ENCODE results near the gene TIMP4. TPM values are rescaled to one million over a fixed set of nuclear protein-coding genes. Genes with fewer than 3 reads are reported as not detected.

The TIMP4 gene
- total RNA-seq, 1 experiment from 2014 or later = not detected

GRCh38 chr3:12178091-12178820, 19.5 kb upstream of the TIMP4 start:
- Mint-ChIP-seq H3K36me3 (ENCODE audit: insufficient read depth, unreplicated experiment) (no peaks in the 10 kb centered on the region), H3K9me3 (ENCODE audit: unreplicated experiment) (peaks cover 10% of the 10 kb centered on the region), H3K27me3 (ENCODE audit: insufficient read depth, unreplicated experiment) (no peaks in the 10 kb centered on the region), H3K27ac (ENCODE audit: low read depth, unreplicated experiment) (no peak overlapping the region), H3K4me1 (ENCODE audit: insufficient read depth, unreplicated experiment) (peaks cover 29% of the 10 kb centered on the region), H3K4me3 (ENCODE audit: unreplicated experiment) (no peak overlapping the region)
- POLR2A ChIA-PET = interaction anchor here (0.7 to 1.8 kb wide), 3 partner anchors 27 to 1959 kb away, joined by 3 to 4 read pairs (median 4); no protein-coding TSS in a partner anchor
- intact Hi-C loops (cut with micrococcal nuclease) = loop anchor here (2.0 to 5.0 kb wide), 2 partner anchors 17 to 109 kb away; partner anchors contain the start of gene PPARG
- TF ChIP-seq CTCF (IDR thresholded peaks at IDR 0.05; ENCODE audit: unreplicated experiment) = no peak
- BruUV-seq (replicated peaks) = no TSS peak
- peak; percentile 80 for DNase-seq (ENCODE audit: unreplicated experiment)
- CTCF ChIA-PET = interaction anchor here (0.8 to 9.0 kb wide), 11 partner anchors 9 to 818 kb away, joined by 3 to 279 read pairs (median 6); partner anchors contain the start of gene TSEN2

GRCh38 chr3:12177126-12177525, 18.4 kb upstream of the TIMP4 start:
- no peak for TF ChIP-seq CTCF (IDR thresholded peaks at IDR 0.05; ENCODE audit: unreplicated experiment)
- no TSS peak for BruUV-seq (replicated peaks)
- H3K27ac Mint-ChIP-seq (ENCODE audit: low read depth, unreplicated experiment) = no peak overlapping the region
- H3K4me3 Mint-ChIP-seq (ENCODE audit: unreplicated experiment) = no peak overlapping the region
- ChIA-PET CTCF (interaction anchor here (0.6 to 9.0 kb wide), 14 partner anchors 9 to 304 kb away, joined by 3 to 279 read pairs (median 6); partner anchors contain the start of genes TIMP4 and TSEN2), POLR2A (interaction anchor here (0.6 to 1.8 kb wide), 4 partner anchors 9 to 58 kb away, joined by 3 to 4 read pairs (median 4); no protein-coding TSS in a partner anchor)
- no peaks in the 10 kb centered on the region for H3K36me3 Mint-ChIP-seq (ENCODE audit: insufficient read depth, unreplicated experiment)
- H3K4me1 Mint-ChIP-seq (ENCODE audit: insufficient read depth, unreplicated experiment) = peaks cover 29% of the 10 kb centered on the region
- H3K27me3 Mint-ChIP-seq (ENCODE audit: insufficient read depth, unreplicated experiment) = no peaks in the 10 kb centered on the region
- peaks cover 13% of the 10 kb centered on the region for H3K9me3 Mint-ChIP-seq (ENCODE audit: unreplicated experiment)
- no peak for DNase-seq (ENCODE audit: unreplicated experiment)
- intact Hi-C loops (cut with micrococcal nuclease) = loop anchor here (5.0 kb wide), 1 partner anchor 110 kb away; the partner anchor contains the start of gene PPARG

GRCh38 chr3:12175844-12176453, 17.2 kb upstream of the TIMP4 start:
- H3K4me1 Mint-ChIP-seq (ENCODE audit: insufficient read depth, unreplicated experiment) = peaks cover 24% of the 10 kb centered on the region
- H3K27ac Mint-ChIP-seq (ENCODE audit: low read depth, unreplicated experiment) = no peak overlapping the region
- H3K9me3 Mint-ChIP-seq (ENCODE audit: unreplicated experiment) = peaks cover 13% of the 10 kb centered on the region
- intact Hi-C loops (cut with micrococcal nuclease) = loop anchor here (1.0 to 5.0 kb wide), 3 partner anchors 38 to 303 kb away; partner anchors contain the start of gene PPARG
- ChIA-PET POLR2A (interaction anchor here (0.8 to 1.8 kb wide), 2 partner anchors 32 to 304 kb away, joined by 3 read pairs; no protein-coding TSS in a partner anchor), CTCF (interaction anchor here (0.5 to 9.0 kb wide), 53 partner anchors 9 to 1842 kb away, joined by 3 to 279 read pairs (median 4); partner anchors contain the start of genes TIMP4 and TSEN2)
- no TSS peak for BruUV-seq (replicated peaks)
- TF ChIP-seq CTCF (IDR thresholded peaks at IDR 0.05; ENCODE audit: unreplicated experiment) = peak; percentile 78
- no peaks in the 10 kb centered on the region for H3K27me3 Mint-ChIP-seq (ENCODE audit: insufficient read depth, unreplicated experiment)
- DNase-seq (ENCODE audit: unreplicated experiment) = peak; percentile 72
- no peaks in the 10 kb centered on the region for H3K36me3 Mint-ChIP-seq (ENCODE audit: insufficient read depth, unreplicated experiment)
- no peak overlapping the region for H3K4me3 Mint-ChIP-seq (ENCODE audit: unreplicated experiment)
